ENCODE measurements around the gene EEF1AKMT3.

Gene EEF1AKMT3

GRCh38 chr12:57751432-57751787 is 21.0 kb upstream of the EEF1AKMT3 start:
- no peak for DNase-seq

- peak; percentile 99 for DNase-seq
Observed at GRCh38 chr12:57751788-57752667, 20.4 kb upstream of the EEF1AKMT3 start, which contains the start of gene CDK4. CDK4 (minus strand) TSS chr12:57752310; CDS start chr12:57751717, 593 bp downstream.

DNA sequence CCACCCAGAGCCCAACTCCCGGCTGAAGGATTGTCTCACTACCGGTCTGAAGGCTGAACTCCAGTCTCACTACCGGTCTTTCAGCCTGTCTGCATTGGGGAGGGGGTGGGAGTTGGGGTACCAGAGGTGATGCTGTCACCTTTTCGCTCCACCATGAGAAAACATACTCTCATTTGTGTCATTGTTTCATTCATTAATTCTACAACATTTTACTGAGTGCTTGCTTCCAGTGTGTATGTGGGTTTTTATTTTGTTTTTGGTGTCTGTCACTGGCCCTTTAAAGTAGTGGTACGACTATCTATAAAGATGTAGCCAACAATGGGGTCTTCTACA is 19.8 kb upstream of the EEF1AKMT3 start:
- no peak for DNase-seq

GRCh38 chr12:57753756-57754337 is 18.6 kb upstream of the EEF1AKMT3 start:
- no peak for DNase-seq

GRCh38 chr12:57754411-57755193 is 17.8 kb upstream of the EEF1AKMT3 start, which contains the start of gene MARCHF9:
MARCHF9 (plus strand) TSS chr12:57755103; CDS start chr12:57755529, 426 bp downstream.
- peak; percentile 88 for DNase-seq

DNA sequence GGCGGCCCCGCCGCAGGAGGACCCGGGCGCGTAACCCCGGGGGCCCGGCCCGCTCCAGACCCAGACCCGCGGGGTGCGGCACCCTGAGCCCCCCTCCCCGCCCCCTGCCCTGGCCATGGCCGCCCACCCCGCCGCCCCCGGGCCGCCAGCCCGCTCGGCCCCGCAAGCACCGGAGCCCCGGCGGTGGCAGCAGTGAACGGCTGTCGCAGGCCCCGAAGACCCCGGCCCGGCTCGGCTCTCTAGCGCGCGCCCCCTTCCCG is 17.3 kb upstream of the EEF1AKMT3 start:
- DNase-seq: no peak

DNA sequence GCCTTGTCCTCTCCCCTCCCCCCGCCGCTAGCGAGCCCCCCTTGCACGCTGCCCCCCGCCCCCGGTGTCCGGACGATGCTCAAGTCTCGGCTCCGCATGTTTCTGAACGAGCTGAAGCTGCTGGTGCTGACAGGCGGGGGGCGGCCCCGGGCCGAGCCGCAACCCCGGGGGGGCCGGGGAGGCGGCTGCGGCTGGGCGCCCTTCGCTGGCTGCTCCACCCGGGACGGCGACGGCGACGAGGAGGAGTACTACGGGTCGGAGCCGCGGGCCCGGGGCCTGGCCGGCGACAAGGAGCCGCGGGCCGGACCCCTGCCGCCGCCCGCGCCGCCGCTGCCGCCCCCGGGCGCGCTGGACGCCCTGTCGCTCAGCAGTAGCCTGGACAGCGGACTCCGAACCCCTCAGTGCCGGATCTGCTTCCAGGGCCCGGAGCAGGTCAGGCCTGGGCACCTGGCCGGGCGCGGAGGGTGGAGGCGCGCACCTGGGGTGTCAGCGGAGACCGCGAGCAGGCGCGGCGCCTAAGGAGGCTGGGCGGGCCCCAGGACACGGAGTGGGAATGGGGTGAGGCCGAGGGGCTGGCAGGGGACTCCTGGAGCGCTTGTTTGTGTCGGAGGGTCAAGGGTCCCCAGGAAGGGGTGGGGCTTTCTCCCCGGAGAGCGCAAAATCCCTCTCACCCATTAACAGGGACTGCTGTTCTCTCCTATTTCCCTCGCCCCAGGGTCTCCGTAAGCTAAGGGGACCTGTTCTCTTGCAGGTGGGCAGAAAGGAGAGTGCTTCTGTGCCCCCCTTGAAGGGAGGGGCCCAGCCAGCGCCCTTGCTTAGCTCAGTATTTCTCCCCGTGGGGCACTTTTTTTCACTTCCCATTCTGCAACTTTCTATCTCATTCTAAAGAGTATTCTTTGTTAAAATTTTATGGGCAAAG is 16.7 kb upstream of the EEF1AKMT3 start:
- DNase-seq: peak; percentile 25 to 32

DNA sequence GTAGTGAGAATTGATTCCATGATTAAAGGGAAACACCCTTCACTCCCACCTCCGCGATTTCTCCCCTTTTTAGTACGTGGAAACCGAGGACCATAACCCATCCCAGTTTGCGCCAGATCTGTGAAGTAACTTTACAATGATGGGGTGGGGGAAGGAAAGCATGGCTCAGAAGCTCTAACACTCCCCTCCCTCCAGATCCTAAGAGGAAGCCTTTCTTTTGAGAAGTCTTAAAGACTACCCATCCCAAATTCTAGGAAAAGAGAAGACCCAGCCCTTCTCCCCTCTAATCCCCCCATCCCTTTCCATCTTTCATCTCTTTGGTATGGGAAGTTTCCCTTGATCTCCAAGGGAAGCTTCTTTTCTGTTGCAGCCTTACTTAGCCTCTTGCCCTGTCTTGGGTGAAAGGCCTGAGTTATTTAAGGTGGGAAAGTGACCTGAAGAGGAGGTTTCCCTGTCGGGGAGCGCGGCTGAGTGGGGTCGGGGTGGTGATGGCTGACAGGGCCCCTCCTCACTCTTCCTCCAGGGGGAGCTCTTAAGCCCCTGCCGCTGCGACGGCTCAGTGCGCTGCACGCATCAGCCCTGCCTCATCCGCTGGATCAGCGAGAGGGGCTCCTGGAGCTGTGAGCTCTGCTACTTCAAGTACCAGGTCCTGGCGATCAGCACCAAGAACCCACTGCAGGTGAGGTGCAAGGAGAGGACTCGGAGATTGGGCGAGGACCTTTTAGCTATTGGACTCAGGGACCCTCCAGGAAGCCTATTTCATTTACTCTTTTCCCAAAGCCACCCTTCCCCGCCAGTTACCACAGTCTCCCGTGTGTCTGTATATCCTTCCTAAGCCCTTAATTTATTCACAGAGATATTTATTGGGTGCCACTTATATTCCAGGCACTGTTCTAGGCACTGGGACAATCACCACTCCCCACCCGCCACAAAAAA is 15.7 kb upstream of the EEF1AKMT3 start:
- DNase-seq: peak; percentile 48 to 69

- no peak for DNase-seq
Observed at GRCh38 chr12:57757771-57758170, 14.6 kb upstream of the EEF1AKMT3 start.

DNA sequence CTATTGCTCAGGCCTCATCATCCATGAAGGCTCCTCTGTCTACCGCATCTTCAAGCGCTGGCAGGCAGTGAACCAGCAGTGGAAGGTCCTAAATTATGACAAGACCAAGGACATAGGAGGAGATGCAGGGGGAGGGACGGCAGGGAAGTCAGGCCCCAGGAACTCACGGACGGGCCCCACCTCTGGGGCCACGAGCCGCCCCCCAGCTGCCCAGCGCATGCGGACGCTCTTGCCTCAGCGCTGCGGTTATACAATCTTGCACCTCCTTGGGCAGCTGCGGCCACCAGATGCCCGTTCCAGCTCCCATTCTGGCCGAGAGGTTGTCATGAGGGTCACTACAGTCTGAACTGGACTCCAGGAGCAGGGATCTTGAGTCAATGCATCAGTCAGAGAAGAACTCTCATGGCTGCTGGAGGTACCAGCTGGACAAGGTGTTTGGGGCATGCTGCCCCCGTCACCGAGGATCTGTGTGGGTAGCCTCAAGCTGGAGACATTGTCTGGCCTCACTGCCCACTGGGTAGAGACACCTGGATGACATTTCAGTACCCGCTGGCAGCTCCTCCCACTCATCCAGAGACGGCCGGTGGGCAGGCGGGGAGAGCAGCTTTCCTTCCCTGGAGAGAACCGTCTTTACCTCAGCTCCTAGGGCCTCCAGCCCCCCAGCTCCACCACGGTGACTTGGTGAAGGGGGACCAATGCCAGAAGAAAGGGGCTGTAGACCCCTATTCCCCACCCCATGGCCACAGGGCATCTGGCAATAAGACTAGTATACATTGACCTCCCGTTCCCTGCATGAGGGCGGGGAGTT is 13.7 kb upstream of the EEF1AKMT3 start:
- no peak for DNase-seq

GRCh38 chr12:57759360-57759980 is 12.9 kb upstream of the EEF1AKMT3 start:
- DNase-seq: peak; percentile 26 to 46

- no peak for DNase-seq
Observed at GRCh38 chr12:57760347-57760982, 11.9 kb upstream of the EEF1AKMT3 start.

- DNase-seq: no peak
Observed at GRCh38 chr12:57761391-57761998, 10.9 kb upstream of the EEF1AKMT3 start.

- no peak for DNase-seq
Observed at GRCh38 chr12:57762463-57762862, 10.0 kb upstream of the EEF1AKMT3 start.

- DNase-seq: no peak
Observed at GRCh38 chr12:57763881-57764661, 8.3 kb upstream of the EEF1AKMT3 start.

- DNase-seq: peak; percentile 14 to 29
Observed at GRCh38 chr12:57764662-57765002, 7.8 kb upstream of the EEF1AKMT3 start.

DNA sequence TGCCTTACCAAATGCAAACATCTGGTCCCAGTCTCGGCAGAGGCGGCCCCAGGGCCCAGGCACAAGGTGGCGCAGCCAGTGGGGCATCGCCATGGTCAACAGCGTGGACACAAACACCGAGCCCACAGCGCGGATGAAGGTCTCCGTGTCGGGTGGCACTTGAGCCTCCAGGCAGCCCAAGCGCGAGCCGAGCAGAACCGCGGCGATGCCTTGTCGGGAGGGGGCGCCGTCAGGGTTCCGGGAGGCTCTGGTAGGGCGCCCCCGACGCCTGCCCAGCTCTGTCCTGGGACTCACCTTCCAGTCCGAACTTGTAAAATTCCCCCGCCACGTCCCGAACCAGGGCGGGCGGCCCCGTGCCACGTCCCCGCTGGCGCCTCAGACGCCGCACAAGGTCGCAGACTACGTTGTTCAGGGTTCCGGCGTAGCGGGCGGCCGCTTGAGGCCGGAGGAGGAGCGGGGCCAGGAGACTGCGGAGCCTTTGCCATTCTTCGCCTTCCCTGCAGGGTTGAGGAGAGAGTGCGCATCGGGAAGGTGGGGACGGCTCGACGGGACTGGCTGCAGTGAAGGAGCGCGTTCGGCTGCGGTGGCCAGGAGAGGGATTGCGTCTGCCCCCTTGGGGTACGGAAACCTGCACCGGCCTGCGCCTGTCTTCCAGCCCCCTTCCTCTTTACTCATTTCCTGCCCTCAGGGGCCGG is 7.3 kb upstream of the EEF1AKMT3 start:
- DNase-seq: peak; percentile 10 to 15
